GM12874 (cell line): ENCODE measurements around the gene RALGAPA2.

Source experiments
- TF ChIP-seq, protein P1 (sequence below): IDR thresholded peaks from 2 replicates; pipeline ENCODE4 v1.5.1; 2011; ENCODE audit warnings: low read depth, mild to moderate bottlenecking, control low read depth, low read length, moderate library complexity; ENCODE audit not compliant: insufficient read depth

Gene RALGAPA2

DNA sequence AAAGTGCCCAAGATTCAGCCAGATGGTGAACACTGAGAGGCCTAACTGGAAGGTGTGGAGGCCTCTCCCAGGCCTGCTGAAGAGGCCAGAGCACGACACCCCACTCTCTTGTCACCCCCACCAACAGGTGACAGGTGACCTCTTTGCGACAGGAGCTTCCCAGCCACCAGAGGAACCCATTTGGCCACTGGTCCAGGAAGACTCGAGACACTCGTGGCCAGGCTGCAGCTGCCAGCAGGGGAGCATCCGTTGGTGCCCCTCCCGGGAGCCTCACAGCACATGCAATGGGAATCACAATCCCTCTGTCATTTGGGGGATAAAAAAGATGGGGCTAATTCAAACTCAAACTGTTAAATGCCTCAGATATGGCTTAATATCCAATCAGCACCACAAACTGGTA lies 181.2 kb downstream of the RALGAPA2 start:
- TF ChIP-seq, protein P1, sequence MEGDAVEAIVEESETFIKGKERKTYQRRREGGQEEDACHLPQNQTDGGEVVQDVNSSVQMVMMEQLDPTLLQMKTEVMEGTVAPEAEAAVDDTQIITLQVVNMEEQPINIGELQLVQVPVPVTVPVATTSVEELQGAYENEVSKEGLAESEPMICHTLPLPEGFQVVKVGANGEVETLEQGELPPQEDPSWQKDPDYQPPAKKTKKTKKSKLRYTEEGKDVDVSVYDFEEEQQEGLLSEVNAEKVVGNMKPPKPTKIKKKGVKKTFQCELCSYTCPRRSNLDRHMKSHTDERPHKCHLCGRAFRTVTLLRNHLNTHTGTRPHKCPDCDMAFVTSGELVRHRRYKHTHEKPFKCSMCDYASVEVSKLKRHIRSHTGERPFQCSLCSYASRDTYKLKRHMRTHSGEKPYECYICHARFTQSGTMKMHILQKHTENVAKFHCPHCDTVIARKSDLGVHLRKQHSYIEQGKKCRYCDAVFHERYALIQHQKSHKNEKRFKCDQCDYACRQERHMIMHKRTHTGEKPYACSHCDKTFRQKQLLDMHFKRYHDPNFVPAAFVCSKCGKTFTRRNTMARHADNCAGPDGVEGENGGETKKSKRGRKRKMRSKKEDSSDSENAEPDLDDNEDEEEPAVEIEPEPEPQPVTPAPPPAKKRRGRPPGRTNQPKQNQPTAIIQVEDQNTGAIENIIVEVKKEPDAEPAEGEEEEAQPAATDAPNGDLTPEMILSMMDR = no peak

GRCh38 chr20:20530428-20531151 lies 181.9 kb downstream of the RALGAPA2 start:
- TF ChIP-seq, protein P1 = no peak

- TF ChIP-seq, protein P1 = no peak
Observed at GRCh38 chr20:20529597-20529996, 182.8 kb downstream of the RALGAPA2 start.

DNA sequence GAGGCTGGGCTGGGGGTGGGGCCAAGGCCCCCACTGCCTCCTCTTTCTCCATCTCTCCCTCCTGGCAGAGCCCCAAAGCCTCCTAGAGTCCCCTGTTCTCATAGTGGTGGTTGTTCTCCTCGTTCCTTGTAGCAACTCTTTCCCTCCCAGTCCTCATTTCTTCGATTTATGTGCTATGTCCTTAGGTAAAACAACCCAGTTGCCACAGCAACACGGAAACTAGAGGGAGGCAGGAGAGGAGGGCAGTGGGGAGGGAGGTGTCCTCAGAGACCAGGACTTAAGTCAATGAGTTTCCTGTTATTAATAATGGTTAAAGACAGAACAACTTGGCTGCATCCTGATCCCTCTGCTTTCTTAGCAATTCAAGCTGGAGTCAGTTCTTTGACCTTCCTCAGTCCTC lies 183.6 kb downstream of the RALGAPA2 start:
- TF ChIP-seq, protein P1 = no peak

- TF ChIP-seq, protein P1 = no peak
Observed at GRCh38 chr20:20527661-20528060, 184.8 kb downstream of the RALGAPA2 start.

- TF ChIP-seq, protein P1 = no peak
Observed at GRCh38 chr20:20525756-20526155, 186.7 kb downstream of the RALGAPA2 start.

- TF ChIP-seq, protein P1 = no peak
Observed at GRCh38 chr20:20525214-20525613, 187.2 kb downstream of the RALGAPA2 start.
